ENCODE data around the gene LDLRAD1. TPM values are rescaled to one million over a fixed set of nuclear protein-coding genes. Genes with fewer than 3 reads are reported as not detected.

The LDLRAD1 gene
- total and polyA plus RNA-seq, 2 of the 13 experiments (the other 11 are each of a cell fraction or from before 2014, with no cell fraction given) = 2.5 to 14.0 TPM

GRCh38 chr1:53992085-53992874 lies 25.7 kb downstream of the LDLRAD1 start (continued):
- TF ChIP-seq JARID2 (CRISPR knock-in tag; IDR thresholded peaks at IDR 0.05; ENCODE audit: insufficient replicate concordance) = no peak
- no peak for TF ChIP-seq ZFP36L2 (CRISPR knock-in tag; IDR thresholded peaks at IDR 0.05)
- no peak for TF ChIP-seq ARHGAP35 (CRISPR knock-in tag; IDR thresholded peaks at IDR 0.05; ENCODE audit: borderline replicate concordance)
- no peak for TF ChIP-seq ZSCAN22 (CRISPR knock-in tag; IDR thresholded peaks at IDR 0.05)
- no peak for TF ChIP-seq ZNF382 (CRISPR knock-in tag; IDR thresholded peaks at IDR 0.05; ENCODE audit: borderline replicate concordance)
- 0 out of 2 replicates have a peak, but pooled peaks have one; percentile 26 for TF ChIP-seq ZNF547 (CRISPR knock-in tag; IDR thresholded peaks at IDR 0.05)
- TF ChIP-seq MIER3 (CRISPR knock-in tag; IDR thresholded peaks at IDR 0.05; ENCODE audit: borderline replicate concordance) = no peak
- 0 out of 2 replicates have a peak, but pooled peaks have one; percentile 40 for TF ChIP-seq ZNF350 (CRISPR knock-in tag; IDR thresholded peaks at IDR 0.05; ENCODE audit: borderline replicate concordance, low read depth)
- no peak for TF ChIP-seq ZNF383 (CRISPR knock-in tag; IDR thresholded peaks at IDR 0.05; ENCODE audit: borderline replicate concordance)
- no peak for TF ChIP-seq ATAD3A (CRISPR knock-in tag; IDR thresholded peaks at IDR 0.05)
- no peak for TF ChIP-seq MAF1 (CRISPR knock-in tag; IDR thresholded peaks at IDR 0.05; ENCODE audit: borderline replicate concordance)
- no peak for TF ChIP-seq PRDM15 (CRISPR knock-in tag; IDR thresholded peaks at IDR 0.05)
- TF ChIP-seq NFE2L1 (CRISPR knock-in tag; IDR thresholded peaks at IDR 0.05; ENCODE audit: borderline replicate concordance) = no peak
- TF ChIP-seq, protein P1, sequence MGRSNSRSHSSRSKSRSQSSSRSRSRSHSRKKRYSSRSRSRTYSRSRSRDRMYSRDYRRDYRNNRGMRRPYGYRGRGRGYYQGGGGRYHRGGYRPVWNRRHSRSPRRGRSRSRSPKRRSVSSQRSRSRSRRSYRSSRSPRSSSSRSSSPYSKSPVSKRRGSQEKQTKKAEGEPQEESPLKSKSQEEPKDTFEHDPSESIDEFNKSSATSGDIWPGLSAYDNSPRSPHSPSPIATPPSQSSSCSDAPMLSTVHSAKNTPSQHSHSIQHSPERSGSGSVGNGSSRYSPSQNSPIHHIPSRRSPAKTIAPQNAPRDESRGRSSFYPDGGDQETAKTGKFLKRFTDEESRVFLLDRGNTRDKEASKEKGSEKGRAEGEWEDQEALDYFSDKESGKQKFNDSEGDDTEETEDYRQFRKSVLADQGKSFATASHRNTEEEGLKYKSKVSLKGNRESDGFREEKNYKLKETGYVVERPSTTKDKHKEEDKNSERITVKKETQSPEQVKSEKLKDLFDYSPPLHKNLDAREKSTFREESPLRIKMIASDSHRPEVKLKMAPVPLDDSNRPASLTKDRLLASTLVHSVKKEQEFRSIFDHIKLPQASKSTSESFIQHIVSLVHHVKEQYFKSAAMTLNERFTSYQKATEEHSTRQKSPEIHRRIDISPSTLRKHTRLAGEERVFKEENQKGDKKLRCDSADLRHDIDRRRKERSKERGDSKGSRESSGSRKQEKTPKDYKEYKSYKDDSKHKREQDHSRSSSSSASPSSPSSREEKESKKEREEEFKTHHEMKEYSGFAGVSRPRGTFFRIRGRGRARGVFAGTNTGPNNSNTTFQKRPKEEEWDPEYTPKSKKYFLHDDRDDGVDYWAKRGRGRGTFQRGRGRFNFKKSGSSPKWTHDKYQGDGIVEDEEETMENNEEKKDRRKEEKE (IDR thresholded peaks at IDR 0.05) = no peak
- TF ChIP-seq SP2 (CRISPR knock-in tag; IDR thresholded peaks at IDR 0.05) = no peak
- 0 out of 2 replicates have a peak, but pooled peaks have one; percentile 24 for TF ChIP-seq ZNF263 (CRISPR knock-in tag; IDR thresholded peaks at IDR 0.05)
- TF ChIP-seq, protein P2, sequence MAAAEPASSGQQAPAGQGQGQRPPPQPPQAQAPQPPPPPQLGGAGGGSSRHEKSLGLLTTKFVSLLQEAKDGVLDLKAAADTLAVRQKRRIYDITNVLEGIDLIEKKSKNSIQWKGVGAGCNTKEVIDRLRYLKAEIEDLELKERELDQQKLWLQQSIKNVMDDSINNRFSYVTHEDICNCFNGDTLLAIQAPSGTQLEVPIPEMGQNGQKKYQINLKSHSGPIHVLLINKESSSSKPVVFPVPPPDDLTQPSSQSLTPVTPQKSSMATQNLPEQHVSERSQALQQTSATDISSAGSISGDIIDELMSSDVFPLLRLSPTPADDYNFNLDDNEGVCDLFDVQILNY (CRISPR knock-in tag; conservative IDR thresholded peaks at IDR 0.05) = no peak
- TF ChIP-seq RAD51 (IDR thresholded peaks at IDR 0.05; ENCODE audit: borderline replicate concordance) = no peak
- no peak for TF ChIP-seq TP53 (CRISPR knock-in tag; conservative IDR thresholded peaks at IDR 0.05)
- TF ChIP-seq ZNF570 (CRISPR knock-in tag; IDR thresholded peaks at IDR 0.05; ENCODE audit: borderline replicate concordance) = no peak
- TF ChIP-seq, protein P3, sequence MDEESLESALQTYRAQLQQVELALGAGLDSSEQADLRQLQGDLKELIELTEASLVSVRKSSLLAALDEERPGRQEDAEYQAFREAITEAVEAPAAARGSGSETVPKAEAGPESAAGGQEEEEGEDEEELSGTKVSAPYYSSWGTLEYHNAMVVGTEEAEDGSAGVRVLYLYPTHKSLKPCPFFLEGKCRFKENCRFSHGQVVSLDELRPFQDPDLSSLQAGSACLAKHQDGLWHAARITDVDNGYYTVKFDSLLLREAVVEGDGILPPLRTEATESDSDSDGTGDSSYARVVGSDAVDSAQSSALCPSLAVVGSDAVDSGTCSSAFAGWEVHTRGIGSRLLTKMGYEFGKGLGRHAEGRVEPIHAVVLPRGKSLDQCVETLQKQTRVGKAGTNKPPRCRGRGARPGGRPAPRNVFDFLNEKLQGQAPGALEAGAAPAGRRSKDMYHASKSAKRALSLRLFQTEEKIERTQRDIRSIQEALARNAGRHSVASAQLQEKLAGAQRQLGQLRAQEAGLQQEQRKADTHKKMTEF (CRISPR knock-in tag; IDR thresholded peaks at IDR 0.05) = 0 out of 2 replicates have a peak, but pooled peaks have one; percentile 27

All from HepG2 (cell line).